ENCODE measurements around the gene PASK.

DNA sequence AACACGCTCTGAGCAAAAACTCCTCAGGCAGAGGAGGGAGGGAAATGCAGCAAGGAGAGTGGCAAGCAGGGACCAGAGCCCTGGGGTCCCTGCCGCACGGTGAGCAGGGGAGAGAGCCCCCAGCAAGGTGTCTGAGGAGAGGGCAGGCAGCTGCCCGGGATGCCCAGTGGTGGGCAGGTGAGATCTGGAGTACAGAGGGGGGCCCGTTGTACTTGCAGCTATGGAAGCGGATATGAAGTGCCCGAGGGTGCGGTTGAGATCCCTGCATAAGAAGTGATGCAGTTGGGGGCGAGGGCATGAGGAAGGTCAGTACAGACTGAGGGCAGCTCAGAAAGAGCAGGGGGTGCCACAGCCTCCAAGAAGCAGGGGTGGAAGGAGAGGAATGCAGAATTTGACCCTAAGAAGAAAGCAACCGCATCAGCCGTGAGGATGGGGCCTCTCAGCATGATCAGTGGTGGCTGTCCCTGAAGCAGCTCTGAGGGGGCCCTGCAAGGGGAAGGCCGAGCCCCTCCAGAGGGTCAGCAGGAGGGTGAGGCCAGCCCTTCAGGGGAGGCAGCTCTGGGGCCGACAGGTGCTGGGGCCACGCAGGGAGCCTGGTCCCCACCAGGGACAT, 76.6 kb downstream of the PASK start:
- TF ChIP-seq SUZ12 (IDR thresholded peaks at IDR 0.05): no peak
- no peak for TF ChIP-seq SP1 (IDR thresholded peaks at IDR 0.05)
- TF ChIP-seq BHLHE40 (IDR thresholded peaks at IDR 0.05; ENCODE audit: borderline replicate concordance): no peak
- no peak for TF ChIP-seq ZNF384 (IDR thresholded peaks at IDR 0.05)
- no peak for TF ChIP-seq FOXM1 (IDR thresholded peaks at IDR 0.05; ENCODE audit: borderline replicate concordance)
- TF ChIP-seq PKNOX1 (IDR thresholded peaks at IDR 0.05): no peak
- no peak for TF ChIP-seq ELF4 (IDR thresholded peaks at IDR 0.05)

All from HEK293T (cell line).